ENCODE data around the gene CBLC.

Gene CBLC, protein sequence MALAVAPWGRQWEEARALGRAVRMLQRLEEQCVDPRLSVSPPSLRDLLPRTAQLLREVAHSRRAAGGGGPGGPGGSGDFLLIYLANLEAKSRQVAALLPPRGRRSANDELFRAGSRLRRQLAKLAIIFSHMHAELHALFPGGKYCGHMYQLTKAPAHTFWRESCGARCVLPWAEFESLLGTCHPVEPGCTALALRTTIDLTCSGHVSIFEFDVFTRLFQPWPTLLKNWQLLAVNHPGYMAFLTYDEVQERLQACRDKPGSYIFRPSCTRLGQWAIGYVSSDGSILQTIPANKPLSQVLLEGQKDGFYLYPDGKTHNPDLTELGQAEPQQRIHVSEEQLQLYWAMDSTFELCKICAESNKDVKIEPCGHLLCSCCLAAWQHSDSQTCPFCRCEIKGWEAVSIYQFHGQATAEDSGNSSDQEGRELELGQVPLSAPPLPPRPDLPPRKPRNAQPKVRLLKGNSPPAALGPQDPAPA

DNA sequence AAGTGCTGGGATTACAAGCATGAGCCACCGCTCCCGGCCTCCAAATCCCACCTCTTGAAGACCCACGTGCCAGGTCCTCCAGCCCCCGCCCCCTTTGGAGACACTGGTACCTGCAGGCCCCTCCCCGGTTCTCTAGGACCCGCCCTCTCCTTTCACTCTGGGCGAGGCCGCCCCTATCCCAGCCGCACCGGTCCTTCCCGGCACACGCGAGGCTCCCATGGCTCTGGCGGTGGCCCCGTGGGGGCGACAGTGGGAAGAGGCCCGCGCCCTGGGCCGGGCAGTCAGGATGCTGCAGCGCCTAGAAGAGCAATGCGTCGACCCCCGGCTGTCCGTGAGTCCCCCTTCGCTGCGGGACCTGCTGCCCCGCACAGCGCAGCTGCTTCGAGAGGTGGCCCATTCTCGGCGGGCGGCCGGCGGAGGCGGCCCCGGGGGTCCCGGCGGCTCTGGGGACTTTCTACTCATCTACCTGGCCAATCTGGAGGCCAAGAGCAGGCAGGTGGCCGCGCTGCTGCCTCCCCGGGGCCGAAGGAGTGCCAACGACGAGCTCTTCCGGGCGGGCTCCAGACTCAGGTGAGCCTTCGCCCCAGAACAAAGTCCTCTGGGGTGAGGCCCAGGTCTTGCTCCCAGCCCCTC is at the start of gene CBLC:
CBLC (plus strand) TSS at position 176 of the 633 bp plus-strand sequence; CDS start at position 218, 42 bp downstream.
- DNase-seq = no peak

DNA sequence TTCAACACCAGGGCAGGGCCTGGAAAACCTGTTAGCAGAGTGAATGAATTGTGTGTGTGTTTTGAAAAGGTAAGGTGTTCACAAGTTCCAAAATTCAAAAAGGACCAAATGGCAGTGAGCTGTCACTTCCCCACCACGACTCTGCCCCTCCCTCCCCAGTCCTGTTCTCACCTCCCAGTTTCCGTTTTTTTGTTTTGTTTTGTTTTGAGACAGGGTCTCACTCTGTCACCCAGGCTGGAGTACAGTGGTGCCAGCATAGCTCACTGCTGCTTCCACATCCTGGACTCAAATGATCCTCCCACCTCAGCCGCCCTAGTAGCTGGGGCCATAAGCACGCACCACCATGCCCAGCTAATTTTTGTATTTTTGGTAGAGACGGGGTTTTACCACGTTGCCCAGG is 49.5 kb upstream of the CBLC start:
- no peak for DNase-seq

DNA sequence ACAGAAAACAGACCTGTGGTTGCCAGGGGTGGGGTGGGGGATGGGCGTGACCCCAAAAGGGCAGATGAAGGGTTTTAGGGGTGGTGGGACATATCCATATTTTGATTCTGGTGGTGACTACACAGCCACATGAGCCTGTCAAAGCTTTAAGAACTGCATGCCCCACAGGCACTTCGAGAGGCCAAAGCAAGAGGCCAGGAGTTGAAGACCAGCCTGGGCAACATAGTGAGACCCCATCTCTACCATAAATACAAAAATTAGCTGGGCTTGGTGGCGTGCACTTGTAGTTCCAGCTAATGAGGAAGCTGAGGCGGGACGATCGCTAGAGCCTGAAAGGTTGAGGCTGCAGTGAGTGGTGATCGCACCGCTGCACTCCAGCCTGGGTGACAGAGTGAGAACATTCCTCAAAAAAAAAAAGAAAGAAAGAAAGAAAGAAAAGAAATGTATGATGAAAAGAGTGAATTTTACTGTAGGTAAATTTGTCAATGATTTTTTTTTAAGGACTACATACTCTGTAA is 48.1 kb upstream of the CBLC start:
- DNase-seq = no peak

DNA sequence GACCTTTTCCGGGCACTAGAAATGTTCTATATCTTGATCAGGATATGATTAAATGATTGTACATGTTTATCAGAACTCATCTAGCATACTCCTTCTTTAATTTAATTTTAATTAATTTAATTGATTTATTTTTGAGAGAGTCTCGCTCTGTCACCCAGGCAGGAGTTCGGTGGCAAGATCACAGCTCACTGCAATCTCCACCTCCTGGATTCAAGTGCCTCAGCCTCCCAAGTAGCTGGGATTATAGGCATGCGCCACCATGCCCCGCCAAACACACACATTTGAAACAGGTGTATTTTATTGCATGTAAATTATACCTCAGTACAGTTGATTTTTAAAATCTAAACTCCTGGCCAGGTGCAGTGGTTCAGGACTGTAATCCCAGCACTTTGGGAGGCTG is 46.6 kb upstream of the CBLC start:
- no peak for DNase-seq

DNA sequence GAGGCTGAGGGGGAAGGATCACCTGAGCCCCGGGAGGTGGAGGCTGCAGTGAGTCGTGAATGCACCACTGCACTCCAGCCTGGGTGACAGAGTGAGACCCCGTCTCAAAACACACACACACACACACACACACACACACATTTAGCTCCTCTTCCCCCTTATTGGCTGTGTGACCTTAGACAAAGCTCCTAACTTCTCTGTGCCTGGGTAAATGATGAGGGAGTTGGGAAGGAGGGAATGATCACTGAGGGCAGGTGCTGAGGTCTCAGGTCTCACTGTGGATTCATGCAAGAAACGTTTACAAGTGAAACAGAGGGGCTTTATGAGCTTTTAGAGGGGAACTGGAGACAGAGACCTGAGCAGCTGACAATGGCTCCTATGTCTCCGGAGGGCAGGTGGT is 46.1 kb upstream of the CBLC start:
- DNase-seq = no peak

DNA sequence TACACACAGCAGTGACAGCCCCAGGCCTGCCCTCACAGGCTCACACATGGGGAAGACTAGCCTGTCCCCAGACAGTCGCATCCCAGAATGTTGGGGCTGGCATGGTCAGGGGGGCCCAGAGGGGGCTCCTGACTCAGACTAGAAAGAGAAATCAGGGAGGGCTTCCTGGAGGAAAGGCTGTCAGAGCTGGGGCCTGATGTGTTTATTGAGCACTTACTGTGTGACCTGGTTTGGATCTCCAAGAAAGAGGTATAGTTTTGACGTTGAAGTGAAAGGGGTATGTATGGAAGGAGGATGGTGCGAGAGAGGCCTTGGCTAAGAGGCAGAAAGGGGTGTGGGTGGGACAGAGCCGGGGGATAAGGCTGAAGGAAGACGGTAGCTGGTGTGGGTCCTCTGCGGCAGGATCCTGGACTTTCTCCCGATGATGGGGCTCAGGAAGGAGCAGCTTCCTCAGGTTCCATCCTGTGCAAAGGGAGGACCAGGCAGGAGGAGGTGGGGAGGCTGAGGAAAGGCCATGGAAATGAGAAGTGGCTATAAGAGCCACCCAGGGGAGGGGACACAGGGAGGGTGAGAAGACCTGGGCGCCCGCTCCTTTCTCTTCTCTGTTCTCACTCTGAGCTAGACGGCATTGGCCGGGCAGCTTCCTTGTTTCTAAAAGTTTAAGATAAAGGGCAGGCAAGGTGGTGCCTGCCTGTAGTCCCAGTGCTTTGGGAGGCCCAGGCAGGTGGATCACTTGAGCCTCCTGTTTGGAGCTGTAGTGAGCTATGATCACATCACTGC is 45.3 kb upstream of the CBLC start:
- no peak for DNase-seq

DNA sequence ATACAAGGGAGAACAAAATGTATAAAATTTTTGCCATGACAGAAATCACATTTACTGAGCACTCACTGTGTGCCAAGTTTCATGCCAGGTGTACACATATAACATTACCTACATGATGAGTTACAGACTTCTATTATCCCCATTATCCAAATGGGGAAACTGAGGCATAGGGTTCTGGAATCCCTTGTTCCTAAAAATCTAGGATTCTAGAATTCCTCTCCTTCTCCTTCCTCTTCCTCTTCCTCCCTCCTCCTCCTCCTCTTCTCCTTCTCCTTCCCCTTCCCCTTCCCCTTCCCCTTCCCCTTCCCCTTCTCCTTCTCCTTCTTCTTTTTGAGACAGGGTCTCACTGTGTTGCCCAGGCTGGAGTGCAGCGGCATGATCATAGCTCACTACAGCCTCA is 43.3 kb upstream of the CBLC start:
- DNase-seq = no peak

DNA sequence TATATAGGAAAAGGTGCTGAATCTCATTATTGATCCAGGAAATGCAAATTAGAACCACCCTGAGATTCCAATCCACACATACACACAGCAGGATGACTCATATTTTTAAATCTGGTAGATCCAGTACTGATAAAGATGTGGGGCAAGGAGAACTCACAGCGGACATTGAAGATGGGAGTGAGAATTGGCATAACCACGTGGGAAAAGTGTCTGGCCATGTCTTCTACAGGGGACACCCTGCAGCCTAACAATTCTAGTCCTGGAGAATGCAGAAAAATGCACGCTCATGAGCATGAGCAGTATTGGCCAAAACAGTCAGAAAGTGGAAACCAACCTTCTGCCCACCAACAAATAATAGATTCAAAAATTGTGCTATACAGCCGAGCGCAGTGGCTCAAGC is 42.7 kb upstream of the CBLC start:
- DNase-seq = no peak

DNA sequence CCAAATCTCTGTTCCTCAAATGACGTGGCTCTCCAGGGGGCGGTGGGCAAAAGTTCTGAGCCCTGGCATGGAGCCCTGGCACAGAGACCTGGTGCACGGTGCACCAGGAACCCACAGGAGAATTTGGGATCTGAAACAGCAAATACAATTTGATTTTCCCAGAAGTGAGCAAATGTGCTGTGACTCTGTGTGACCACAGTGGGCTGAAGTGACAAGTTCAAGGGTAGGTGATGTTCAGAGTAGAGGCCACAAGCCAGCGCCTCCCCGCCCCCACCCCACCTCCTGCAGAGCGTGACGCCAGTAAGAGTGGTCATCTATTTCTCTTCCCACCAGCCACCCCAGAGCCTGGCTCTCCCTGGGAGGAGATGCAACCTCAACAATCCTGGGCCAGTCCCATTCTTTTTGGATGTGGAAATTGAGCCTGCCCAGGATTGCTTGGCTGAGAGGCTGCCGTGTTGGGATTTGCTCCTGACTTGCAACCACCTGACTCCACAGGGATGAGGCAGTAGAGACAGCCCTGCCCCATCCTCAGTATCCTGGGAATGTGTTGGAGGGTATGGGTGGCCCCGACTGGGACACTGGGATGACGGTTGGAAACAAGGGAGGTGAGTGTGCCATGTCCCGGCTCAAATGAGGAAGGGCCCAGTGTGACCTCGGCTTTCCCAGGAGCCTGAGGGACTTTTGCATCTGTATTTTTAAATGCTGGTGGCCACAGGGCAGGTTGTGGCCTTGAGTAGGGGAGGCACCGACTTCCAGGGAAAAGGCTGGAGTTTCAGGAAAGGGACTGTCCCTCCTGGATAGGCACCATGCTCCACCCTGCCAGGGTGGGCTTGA is 40.2 kb upstream of the CBLC start:
- no peak for DNase-seq

DNA sequence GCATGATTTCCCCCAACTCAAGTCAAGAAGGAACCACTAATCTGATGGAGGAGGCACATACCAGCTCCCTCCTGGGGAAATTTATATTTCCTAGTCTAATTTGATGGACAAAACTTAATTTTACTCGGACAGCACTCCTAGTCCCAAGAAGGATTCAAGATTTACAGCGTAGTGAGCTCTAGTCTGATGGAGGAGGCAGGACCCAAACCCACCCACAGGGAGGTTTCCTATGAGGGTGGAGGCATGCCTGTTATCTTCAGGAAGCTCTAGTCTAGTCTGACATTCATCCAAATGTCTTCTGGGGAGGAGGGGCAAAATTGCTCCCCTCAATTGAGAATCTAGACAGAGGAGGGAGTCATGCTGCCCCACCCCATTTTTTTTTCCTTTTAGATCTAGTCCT is 39.6 kb upstream of the CBLC start:
- no peak for DNase-seq

DNA sequence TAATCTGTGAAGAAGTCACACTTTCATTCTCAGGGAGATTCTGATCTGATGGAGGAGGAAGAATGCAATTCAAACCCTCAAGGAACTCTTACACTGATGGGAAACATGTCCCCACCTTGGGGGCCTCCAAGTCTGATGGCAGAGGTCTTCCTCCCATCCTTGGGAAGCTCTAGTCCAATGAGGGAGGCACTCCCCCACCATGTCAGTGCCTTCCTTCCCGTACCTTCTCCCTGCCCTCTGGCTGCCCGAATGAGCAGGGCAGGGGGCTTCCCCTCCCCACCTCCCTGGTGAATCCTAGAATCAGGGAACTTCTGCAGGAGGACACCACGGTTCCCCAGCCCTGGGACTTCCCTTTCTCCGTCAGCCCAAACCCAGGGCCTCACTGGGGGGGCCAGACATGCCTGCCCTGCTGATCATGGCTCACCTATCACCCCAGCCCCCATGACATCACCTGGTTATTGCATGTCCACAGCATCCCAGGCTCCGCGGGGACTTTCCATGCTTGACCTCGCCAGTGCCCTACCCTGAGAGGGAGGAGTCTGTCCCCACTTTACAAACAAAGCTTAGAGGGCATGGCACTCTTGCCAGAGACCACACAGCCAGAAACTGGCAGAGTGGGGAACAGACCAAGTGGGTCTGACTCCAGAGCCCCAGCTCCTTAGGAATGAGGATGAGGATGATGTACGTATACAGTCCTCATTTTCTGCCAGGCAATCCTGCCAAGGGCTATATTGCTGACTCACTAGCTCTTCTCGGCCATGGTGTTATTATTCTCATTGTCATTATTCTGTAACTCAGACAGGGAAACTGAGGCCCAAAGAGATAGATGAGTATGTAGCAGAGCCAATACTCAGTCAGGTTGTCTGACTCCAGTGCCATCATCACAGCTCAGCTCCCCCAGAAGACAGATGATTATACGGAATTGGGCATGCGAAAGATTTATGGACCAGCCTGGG is 38.8 kb upstream of the CBLC start:
- no peak for DNase-seq

DNA sequence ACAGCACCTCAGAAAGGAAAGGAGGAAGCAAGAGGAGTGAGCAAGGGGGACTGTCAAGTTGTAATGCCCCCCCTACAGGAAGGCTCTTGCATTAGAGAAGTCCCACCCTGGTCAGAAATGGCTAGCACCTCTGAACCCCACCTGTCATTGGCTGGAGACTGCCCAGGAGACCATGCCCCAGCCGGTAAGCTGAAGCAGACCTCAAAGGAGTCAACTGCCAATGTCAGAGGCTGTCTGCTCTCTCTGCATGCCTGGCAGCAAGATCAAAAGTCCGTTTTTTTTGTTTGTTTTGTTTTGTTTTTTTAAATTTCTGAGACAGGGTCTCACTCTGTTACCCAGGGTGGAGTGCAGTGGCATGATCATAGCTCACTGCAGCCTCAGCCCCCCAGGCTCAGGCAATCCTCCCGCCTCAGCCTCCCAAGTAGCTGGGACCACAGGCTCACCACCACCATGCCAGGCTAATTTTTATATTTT is 37.3 kb upstream of the CBLC start:
- DNase-seq = no peak

DNA sequence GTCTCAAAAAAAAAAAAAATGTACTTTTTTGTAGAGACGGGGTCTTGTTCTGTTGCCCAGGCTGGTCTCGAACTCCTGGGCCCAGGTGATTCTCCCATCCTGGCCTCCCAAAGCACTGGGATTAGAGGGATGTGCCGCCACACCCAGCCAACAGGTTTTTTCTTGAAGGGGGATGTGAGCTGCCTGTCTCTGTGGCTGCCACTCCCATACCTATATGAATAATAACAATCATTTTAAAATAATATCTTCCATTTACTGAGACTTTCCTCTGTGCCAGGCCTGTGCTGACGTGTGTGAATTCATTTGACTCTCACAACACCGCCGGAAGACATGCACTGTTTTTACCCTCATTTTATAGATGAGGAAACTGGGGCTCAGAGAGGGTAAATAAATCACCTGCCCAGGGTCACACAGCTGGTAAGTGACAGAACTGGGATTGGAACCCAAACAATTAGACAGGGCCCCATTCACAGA is 36.4 kb upstream of the CBLC start:
- no peak for DNase-seq

DNA sequence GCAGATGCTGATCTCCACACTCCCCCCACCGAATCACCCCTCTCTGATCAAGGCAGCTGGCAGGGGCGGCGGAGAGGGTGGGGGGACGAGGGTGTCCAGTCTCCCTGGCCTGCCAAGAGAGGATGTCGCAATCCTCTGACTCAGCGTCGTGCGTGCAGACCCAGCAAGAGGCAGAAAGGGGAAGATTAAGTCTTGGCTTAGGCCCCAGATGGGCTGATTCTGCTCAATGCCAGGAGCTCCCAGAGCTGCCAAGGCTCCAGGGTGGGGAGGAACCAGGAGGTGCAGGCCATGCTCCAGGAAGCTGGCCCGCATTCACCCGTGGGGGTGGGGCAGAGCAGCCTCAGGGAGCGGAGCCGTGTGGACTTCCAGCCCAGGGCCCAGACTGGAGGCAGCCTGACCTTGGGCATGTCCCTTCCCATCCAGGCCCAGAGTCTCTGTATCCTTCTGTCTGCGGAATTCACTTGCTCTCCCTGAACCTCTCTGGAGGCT is 35.8 kb upstream of the CBLC start:
- DNase-seq = no peak

DNA sequence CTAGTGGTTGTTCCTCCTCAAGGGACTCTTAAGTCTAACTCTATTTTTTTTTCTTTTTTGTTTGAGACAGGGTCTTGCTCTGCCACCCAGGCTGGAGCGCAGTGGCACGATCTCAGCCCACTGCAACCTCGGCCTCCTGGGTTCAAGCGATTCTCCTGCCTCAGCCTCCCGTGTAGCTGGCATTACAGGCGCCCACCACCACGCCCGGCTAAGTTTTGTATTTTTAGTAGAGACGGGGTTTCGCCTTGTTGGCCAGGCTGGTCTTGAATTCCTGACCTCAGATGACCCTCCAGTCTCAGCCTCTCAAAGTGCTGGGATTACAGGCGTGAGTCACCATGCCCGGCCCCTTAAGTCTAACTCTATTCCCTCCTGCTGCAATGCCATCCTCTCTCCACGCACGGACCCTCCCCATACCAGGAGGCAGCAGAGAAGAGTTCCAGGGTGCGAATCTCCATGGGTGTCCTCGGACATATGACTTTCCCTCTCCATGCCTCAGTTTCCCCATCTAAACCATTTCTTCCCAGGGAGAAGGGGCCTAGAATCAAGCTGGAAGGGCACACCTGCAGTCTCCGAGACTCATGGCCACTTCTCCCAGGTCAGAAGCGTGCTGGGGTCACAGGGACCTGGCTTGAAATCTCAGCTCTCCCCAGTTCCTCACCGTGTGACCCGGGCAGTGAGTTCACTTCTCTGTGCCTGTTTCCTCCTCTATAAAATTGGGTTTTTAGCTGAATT is 35.2 kb upstream of the CBLC start:
- no peak for DNase-seq

DNA sequence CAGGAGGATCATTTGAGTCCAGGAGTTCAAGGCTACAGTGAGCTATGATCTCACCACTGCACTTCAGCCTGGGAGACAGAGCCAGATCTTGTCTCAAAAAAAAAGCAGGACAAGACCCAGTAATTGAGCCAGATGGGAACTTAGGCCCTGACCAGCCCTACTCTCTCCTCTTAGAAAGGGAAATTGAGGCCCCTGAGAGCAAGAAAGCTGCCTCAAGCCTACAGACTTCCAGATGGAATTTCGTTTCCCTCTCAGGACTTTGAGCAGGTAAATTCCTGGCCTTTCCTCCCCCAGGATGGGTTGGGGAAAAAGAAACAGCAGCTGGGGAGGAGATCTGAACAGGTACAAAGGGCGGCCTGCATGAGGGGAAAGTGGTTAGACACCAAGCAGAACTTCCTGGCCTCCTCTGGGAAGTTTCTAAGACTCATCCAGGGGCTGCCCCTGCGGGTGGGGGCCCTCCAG is 32.8 kb upstream of the CBLC start:
- no peak for DNase-seq

DNA sequence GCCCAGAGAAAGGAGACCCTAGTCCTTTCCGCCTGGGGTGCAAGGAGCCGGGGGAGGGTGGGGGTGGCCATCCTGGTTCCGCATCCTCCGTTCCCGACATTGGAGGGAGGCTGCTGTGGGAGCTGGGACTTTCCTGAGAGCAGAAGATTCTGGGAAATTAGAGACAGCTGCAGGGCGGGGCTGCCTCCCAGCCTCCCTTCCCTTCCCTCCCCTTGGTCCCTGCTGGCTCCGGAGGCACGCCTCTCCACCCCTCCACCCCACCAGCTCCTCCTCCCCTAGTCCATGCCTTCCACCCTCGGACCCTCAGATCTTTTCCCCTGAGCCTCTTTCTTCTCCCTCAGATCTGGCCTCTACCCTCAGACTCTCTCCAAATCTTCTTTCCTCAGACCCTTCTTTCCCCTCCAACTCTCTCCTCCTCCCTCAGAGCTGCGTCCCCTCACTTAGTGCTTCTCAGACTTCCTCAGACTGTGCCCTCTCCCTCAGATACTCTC is 32.3 kb upstream of the CBLC start:
- DNase-seq = no peak

DNA sequence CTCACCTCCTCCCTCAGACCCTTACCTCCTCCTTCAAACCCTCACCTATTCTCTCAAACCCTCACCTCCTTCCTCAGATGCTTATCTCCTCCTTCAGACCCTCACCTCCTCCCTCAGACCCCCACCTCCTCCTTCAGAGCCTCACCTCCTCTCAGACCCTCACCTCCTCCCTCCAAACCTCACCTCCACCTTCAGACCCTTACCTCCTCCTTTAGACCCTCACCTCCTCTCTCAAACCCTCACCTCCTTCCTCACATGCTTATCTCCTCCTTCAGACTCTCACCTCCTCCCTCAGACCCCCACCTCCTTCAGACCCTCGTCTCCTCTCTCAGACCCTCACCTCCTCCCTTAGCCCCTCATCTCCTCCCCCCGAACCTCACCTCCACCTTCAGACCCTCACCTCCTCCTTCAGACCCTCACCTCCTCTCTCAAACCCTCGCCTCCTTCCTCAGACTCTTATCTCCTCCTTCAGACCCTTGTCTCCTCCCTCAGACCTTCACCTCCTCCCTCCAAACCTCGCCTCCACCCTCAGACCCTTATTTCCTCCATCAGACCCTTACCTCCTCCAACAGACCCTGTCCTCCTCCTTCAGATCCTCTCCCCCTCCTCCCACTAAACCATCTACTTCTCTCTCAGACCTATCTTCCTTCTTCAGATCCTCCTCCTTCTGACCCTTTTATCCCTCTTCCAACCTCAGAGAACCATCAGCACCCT is 31.6 kb upstream of the CBLC start:
- no peak for DNase-seq

DNA sequence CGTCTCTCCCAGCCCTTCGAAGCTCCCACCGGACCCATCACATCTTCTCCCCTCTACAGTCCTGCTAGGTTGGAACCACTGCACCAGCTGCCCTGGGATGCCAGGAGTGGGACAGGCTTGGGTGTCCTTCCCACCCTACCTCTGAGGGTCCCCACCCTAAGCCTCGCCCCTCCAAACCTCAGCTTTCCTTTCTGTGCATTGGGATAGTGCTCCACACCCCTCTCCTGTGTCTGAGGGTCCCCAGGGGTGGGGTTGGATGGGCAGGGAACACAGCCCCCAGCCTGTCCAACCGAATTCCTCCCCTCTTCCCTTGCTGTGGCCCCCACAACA is 31.1 kb upstream of the CBLC start:
- no peak for DNase-seq
